CD4-positive, CD25-positive, alpha-beta regulatory T cell (primary cell): ENCODE results near the gene IL32. TPM values are rescaled to one million over a fixed set of nuclear protein-coding genes. Genes with fewer than 3 reads are reported as not detected.
A peak's percentile ranks its signal among the peaks of the same experiment; 100 is the strongest.

Experiments
- ATAC-seq, 2 donors: fragments of 150-1000 bp; cut with Tn5 transposase; one replicate each; pipeline ENCODE4 v1.10.0; 2021; ENCODE audit warnings: low read depth in 2 of 2, moderate number of reproducible peaks in 2 of 2, moderate library complexity in 1 of 2
- DNase-seq, 3 donors: peaks; one replicate each; pipeline versions ENCODE4 v3.0.0 to v3.0.0-alpha.2; 2012 to 2022; ENCODE audit warnings: mixed read lengths in 1 of 3
- H3K27ac ChIP-seq: one replicate; pipeline ENCODE4 v1.7.0; 2013; ENCODE audit warnings: mild to moderate bottlenecking, low read length; ENCODE audit not compliant: insufficient read depth, poor library complexity, severe bottlenecking
- H3K27me3 ChIP-seq: one replicate; pipeline ENCODE4 v1.7.0; 2013; ENCODE audit warnings: low read length; ENCODE audit not compliant: control insufficient read depth, insufficient read depth
- H3K36me3 ChIP-seq: one replicate; pipeline ENCODE4 v1.7.0; 2013; ENCODE audit warnings: mild to moderate bottlenecking, low read length, moderate library complexity; ENCODE audit not compliant: control insufficient read depth, insufficient read depth
- H3K4me1 ChIP-seq: 2 replicates; pipeline ENCODE4 v1.7.0; 2013; ENCODE audit warnings: mild to moderate bottlenecking, low read length; ENCODE audit not compliant: insufficient read depth, control insufficient read depth, poor library complexity, severe bottlenecking
- H3K4me3 ChIP-seq: one replicate; pipeline ENCODE4 v1.7.0; 2013; ENCODE audit warnings: low read depth, mild to moderate bottlenecking, low read length, moderate library complexity
- H3K9me3 ChIP-seq, 2 experiments: 1 replicate in 1 of 2; 2 replicates in 1 of 2; pipeline ENCODE4 v1.7.0; 2013; ENCODE audit warnings: low read length in 2 of 2, mild to moderate bottlenecking in 1 of 2, moderate library complexity in 1 of 2; ENCODE audit not compliant: control insufficient read depth in 2 of 2
- H3K27ac Mint-ChIP-seq, 3 donors: one replicate each; pipeline ENCODE4 v1.8.0; 2020 to 2022; ENCODE audit warnings: mild to moderate bottlenecking in 3 of 3, mixed read lengths in 3 of 3, moderate library complexity in 2 of 3
- H3K27me3 Mint-ChIP-seq: one replicate; pipeline ENCODE4 v1.8.0; 2022; ENCODE audit warnings: mild to moderate bottlenecking, mixed read lengths
- H3K36me3 Mint-ChIP-seq: one replicate; pipeline ENCODE4 v1.8.0; 2020; ENCODE audit warnings: mixed read lengths
- H3K4me1 Mint-ChIP-seq, 4 donors: one replicate each; pipeline ENCODE4 v1.8.0; 2020 to 2022; ENCODE audit warnings: mixed read lengths in 4 of 4, mild to moderate bottlenecking in 1 of 4
- H3K4me3 Mint-ChIP-seq, 4 donors: one replicate each; pipeline ENCODE4 v1.8.0; 2020 to 2022; ENCODE audit warnings: mild to moderate bottlenecking in 4 of 4, mixed read lengths in 4 of 4, moderate library complexity in 3 of 4
- H3K9me3 Mint-ChIP-seq, 7 donors: one replicate each; pipeline ENCODE4 v1.8.0; 2020 to 2022; ENCODE audit warnings: mixed read lengths in 7 of 7, mild to moderate bottlenecking in 3 of 7, moderate library complexity in 2 of 7
- polyA plus RNA-seq, 4 donors: library from polyadenylated mRNA; unstranded; fragments of 300-500 nt; fragmentation: Illumina TruSeq; gene quantifications; one replicate each; pipeline ENCODE4 v1.2.3, GENCODE V29; 2021
- total RNA-seq: library from RNA; stranded (reverse); gene quantifications from one replicate; pipeline ENCODE4 v1.2.3, GENCODE V29; 2022

IL32 gene
- total and polyA plus RNA-seq, 5 donors from 2014 or later = 1,611 to 6,021 (median 3,657) TPM

- H3K27me3 Mint-ChIP-seq = peaks cover 28% of the 10 kb centered on the region
- H3K27me3 ChIP-seq = peaks cover 3% of the 10 kb centered on the region
- H3K36me3 ChIP-seq = peaks cover 11% of the 10 kb centered on the region
- peak overlapping the region in 2 of 4 donors; percentile 38 to 41 for H3K4me3 Mint-ChIP-seq
- peaks cover 4 to 69% (median 33%) of the 10 kb centered on the region in 4 donors for H3K4me1 Mint-ChIP-seq
- peaks cover 4% of the 10 kb centered on the region for H3K36me3 Mint-ChIP-seq
- ATAC-seq = no peak
- H3K9me3 ChIP-seq = no peaks in the 10 kb centered on the region
- peaks cover 66% of the 10 kb centered on the region for H3K4me1 ChIP-seq
- no peak overlapping the region for H3K27ac ChIP-seq
- no peak for DNase-seq
- H3K27ac Mint-ChIP-seq = no peak overlapping the region
- peaks cover 0 to 2% (median 0%) of the 10 kb centered on the region in 7 donors for H3K9me3 Mint-ChIP-seq
- no peak overlapping the region for H3K4me3 ChIP-seq
Observed at GRCh38 chr16:3025032-3026002, 40.1 kb upstream of the IL32 start.

- Histone ChIP-seq H3K9me3 (no peaks in the 10 kb centered on the region), H3K36me3 (peaks cover 11% of the 10 kb centered on the region), H3K4me1 (peaks cover 59% of the 10 kb centered on the region), H3K27me3 (peaks cover 3% of the 10 kb centered on the region), H3K27ac (no peak overlapping the region), H3K4me3 (no peak overlapping the region)
- peak overlapping the region in 1 of 4 donors; percentile 49 for H3K4me3 Mint-ChIP-seq
- no peak for ATAC-seq
- H3K4me1 Mint-ChIP-seq = peaks cover 4 to 65% (median 33%) of the 10 kb centered on the region in 4 donors
- peaks cover 4% of the 10 kb centered on the region for H3K36me3 Mint-ChIP-seq
- H3K27ac Mint-ChIP-seq = no peak overlapping the region
- H3K27me3 Mint-ChIP-seq = peaks cover 28% of the 10 kb centered on the region
- peaks cover 0 to 2% (median 0%) of the 10 kb centered on the region in 7 donors for H3K9me3 Mint-ChIP-seq
- DNase-seq = no peak
Observed at GRCh38 chr16:3026003-3026378, 39.4 kb upstream of the IL32 start.

GRCh38 chr16:3026609-3027488 lies 38.6 kb upstream of the IL32 start:
- H3K36me3 ChIP-seq = peaks cover 11% of the 10 kb centered on the region
- peaks cover 35% of the 10 kb centered on the region for H3K27me3 Mint-ChIP-seq
- ATAC-seq (no peak), DNase-seq (no peak)
- no peak overlapping the region for H3K27ac Mint-ChIP-seq
- no peak overlapping the region for H3K4me3 ChIP-seq
- peaks cover 3% of the 10 kb centered on the region for H3K27me3 ChIP-seq
- H3K4me1 Mint-ChIP-seq = peaks cover 4 to 61% (median 29%) of the 10 kb centered on the region in 4 donors
- H3K4me3 Mint-ChIP-seq = peak overlapping the region in 1 of 4 donors; percentile 49
- peaks cover 4% of the 10 kb centered on the region for H3K36me3 Mint-ChIP-seq
- peaks cover 51% of the 10 kb centered on the region for H3K4me1 ChIP-seq
- peaks cover 0 to 2% (median 0%) of the 10 kb centered on the region in 7 donors for H3K9me3 Mint-ChIP-seq
- no peak overlapping the region for H3K27ac ChIP-seq
- H3K9me3 ChIP-seq = no peaks in the 10 kb centered on the region

GRCh38 chr16:3027489-3027795 lies 38.0 kb upstream of the IL32 start:
- Mint-ChIP-seq H3K4me3 (peak overlapping the region in 1 of 4 donors; percentile 27), H3K27ac (peak overlapping the region in 1 of 3 donors; percentile 43), H3K9me3 (peaks cover 0 to 2% (median 0%) of the 10 kb centered on the region in 7 donors), H3K36me3 (peaks cover 4% of the 10 kb centered on the region), H3K4me1 (peaks cover 4 to 55% (median 25%) of the 10 kb centered on the region in 4 donors), H3K27me3 (peaks cover 37% of the 10 kb centered on the region)
- H3K27me3 ChIP-seq = peaks cover 7% of the 10 kb centered on the region
- no peak overlapping the region for H3K27ac ChIP-seq
- DNase-seq (no peak), ATAC-seq (no peak)
- no peak overlapping the region for H3K4me3 ChIP-seq
- no peaks in the 10 kb centered on the region for H3K9me3 ChIP-seq
- peaks cover 11% of the 10 kb centered on the region for H3K36me3 ChIP-seq
- H3K4me1 ChIP-seq = peaks cover 45% of the 10 kb centered on the region

- peaks cover 38% of the 10 kb centered on the region for H3K4me1 ChIP-seq
Observed at GRCh38 chr16:3027983-3028715, 37.3 kb upstream of the IL32 start.

GRCh38 chr16:3028716-3029319 lies 36.6 kb upstream of the IL32 start:
- ATAC-seq (no peak), DNase-seq (no peak)
- H3K9me3 Mint-ChIP-seq = peaks cover 0 to 3% (median 0%) of the 10 kb centered on the region in 7 donors
- Histone ChIP-seq H3K36me3 (peaks cover 11% of the 10 kb centered on the region), H3K4me1 (peaks cover 31% of the 10 kb centered on the region), H3K9me3 (no peaks in the 10 kb centered on the region), H3K27me3 (peaks cover 16% of the 10 kb centered on the region), H3K4me3 (no peak overlapping the region), H3K27ac (no peak overlapping the region)
- peak overlapping the region in 2 of 4 donors; percentile 40 to 41 for H3K4me3 Mint-ChIP-seq
- H3K36me3 Mint-ChIP-seq = peaks cover 4% of the 10 kb centered on the region
- H3K27ac Mint-ChIP-seq = no peak overlapping the region
- peaks cover 4 to 41% (median 20%) of the 10 kb centered on the region in 4 donors for H3K4me1 Mint-ChIP-seq
- peaks cover 50% of the 10 kb centered on the region for H3K27me3 Mint-ChIP-seq

More at GRCh38 chr16:3027983-3028715, 37.3 kb upstream of the IL32 start:
- Histone ChIP-seq H3K9me3 (no peaks in the 10 kb centered on the region), H3K27me3 (peaks cover 9% of the 10 kb centered on the region), H3K36me3 (peaks cover 11% of the 10 kb centered on the region), H3K27ac (no peak overlapping the region), H3K4me3 (no peak overlapping the region)
- no peak overlapping the region for H3K27ac Mint-ChIP-seq
- H3K27me3 Mint-ChIP-seq = peaks cover 44% of the 10 kb centered on the region
- ATAC-seq = peak; percentile 40
- DNase-seq = peak; percentile 79 to 88 (median 84)
- H3K36me3 Mint-ChIP-seq = peaks cover 4% of the 10 kb centered on the region
- H3K4me3 Mint-ChIP-seq = peak overlapping the region in 1 of 4 donors; percentile 41
- H3K9me3 Mint-ChIP-seq = peaks cover 0 to 3% (median 0%) of the 10 kb centered on the region in 7 donors
- H3K4me1 Mint-ChIP-seq = peaks cover 4 to 48% (median 20%) of the 10 kb centered on the region in 4 donors
